ENCODE data around the gene MAMDC4.

GRCh38 chr9:136865768-136866103, 13.6 kb downstream of the MAMDC4 start:
- TF ChIP-seq, protein P1, sequence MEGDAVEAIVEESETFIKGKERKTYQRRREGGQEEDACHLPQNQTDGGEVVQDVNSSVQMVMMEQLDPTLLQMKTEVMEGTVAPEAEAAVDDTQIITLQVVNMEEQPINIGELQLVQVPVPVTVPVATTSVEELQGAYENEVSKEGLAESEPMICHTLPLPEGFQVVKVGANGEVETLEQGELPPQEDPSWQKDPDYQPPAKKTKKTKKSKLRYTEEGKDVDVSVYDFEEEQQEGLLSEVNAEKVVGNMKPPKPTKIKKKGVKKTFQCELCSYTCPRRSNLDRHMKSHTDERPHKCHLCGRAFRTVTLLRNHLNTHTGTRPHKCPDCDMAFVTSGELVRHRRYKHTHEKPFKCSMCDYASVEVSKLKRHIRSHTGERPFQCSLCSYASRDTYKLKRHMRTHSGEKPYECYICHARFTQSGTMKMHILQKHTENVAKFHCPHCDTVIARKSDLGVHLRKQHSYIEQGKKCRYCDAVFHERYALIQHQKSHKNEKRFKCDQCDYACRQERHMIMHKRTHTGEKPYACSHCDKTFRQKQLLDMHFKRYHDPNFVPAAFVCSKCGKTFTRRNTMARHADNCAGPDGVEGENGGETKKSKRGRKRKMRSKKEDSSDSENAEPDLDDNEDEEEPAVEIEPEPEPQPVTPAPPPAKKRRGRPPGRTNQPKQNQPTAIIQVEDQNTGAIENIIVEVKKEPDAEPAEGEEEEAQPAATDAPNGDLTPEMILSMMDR (optimal IDR thresholded peaks at IDR 0.05 in 1 of 3, IDR thresholded peaks at IDR 0.05 in 1 of 3, conservative IDR thresholded peaks at IDR 0.05 in 1 of 3; ENCODE audit: extremely low read depth in 1 of 3, insufficient read depth in 2 of 3, low read length in 3 of 3) = no peak
- no peak for TF ChIP-seq EZH2 (IDR thresholded peaks at IDR 0.05; ENCODE audit: low read length)

Measured in keratinocyte (primary cell).